GM10248 (cell line): Measurements from ENCODE around the gene BSN.

Experiments used
- CTCF ChIA-PET: fragments of 300-600 bp; sonication (Branson Sonifier 250); formaldehyde crosslinking; extraction: SDS; loops from one replicate; lab custom pipeline; 2021; ENCODE audit warnings: antibody characterized with exemption; lab: Yijun Ruan, JAX
- POLR2A ChIA-PET: fragments of 350-650 bp; sonication (Branson Sonifier 250); formaldehyde crosslinking; extraction: SDS; loops from one replicate; lab custom pipeline; 2020; ENCODE audit warnings: antibody characterized with exemption; lab: Yijun Ruan, JAX
- DNase-seq: peaks from one replicate; pipeline ENCODE4 v3.0.0; 2012; ENCODE audit errors: extremely low spot score
- TF ChIP-seq, protein P1 (sequence below): IDR thresholded peaks from 2 replicates; pipeline ENCODE4 v1.5.1; 2012; ENCODE audit warnings: mild to moderate bottlenecking, low read depth; ENCODE audit errors: extremely low read depth, missing control alignments, control extremely low read depth

BSN gene

DNA sequence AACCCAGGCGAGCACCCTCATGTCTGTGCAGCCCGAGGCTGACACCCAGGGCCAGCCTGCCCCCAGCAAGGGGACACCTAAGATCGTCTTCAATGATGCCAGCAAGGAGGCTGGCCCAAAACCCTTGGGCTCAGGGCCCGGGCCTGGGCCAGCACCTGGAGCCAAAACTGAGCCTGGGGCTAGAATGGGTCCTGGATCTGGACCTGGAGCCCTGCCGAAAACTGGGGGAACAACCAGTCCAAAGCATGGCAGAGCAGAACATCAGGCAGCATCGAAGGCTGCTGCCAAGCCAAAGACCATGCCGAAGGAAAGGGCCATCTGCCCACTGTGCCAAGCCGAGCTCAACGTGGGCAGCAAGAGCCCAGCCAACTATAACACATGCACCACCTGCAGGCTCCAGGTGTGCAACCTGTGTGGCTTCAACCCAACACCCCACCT is 88.5 kb downstream of the BSN start:
- CTCF ChIA-PET: interaction anchor here (2.0 kb wide), 1 partner anchor 28 kb away, joined by 5 read pairs; no protein-coding TSS in a partner anchor
- no peak for DNase-seq
- POLR2A ChIA-PET: no interaction called here
- TF ChIP-seq, protein P1, sequence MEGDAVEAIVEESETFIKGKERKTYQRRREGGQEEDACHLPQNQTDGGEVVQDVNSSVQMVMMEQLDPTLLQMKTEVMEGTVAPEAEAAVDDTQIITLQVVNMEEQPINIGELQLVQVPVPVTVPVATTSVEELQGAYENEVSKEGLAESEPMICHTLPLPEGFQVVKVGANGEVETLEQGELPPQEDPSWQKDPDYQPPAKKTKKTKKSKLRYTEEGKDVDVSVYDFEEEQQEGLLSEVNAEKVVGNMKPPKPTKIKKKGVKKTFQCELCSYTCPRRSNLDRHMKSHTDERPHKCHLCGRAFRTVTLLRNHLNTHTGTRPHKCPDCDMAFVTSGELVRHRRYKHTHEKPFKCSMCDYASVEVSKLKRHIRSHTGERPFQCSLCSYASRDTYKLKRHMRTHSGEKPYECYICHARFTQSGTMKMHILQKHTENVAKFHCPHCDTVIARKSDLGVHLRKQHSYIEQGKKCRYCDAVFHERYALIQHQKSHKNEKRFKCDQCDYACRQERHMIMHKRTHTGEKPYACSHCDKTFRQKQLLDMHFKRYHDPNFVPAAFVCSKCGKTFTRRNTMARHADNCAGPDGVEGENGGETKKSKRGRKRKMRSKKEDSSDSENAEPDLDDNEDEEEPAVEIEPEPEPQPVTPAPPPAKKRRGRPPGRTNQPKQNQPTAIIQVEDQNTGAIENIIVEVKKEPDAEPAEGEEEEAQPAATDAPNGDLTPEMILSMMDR: no peak

DNA sequence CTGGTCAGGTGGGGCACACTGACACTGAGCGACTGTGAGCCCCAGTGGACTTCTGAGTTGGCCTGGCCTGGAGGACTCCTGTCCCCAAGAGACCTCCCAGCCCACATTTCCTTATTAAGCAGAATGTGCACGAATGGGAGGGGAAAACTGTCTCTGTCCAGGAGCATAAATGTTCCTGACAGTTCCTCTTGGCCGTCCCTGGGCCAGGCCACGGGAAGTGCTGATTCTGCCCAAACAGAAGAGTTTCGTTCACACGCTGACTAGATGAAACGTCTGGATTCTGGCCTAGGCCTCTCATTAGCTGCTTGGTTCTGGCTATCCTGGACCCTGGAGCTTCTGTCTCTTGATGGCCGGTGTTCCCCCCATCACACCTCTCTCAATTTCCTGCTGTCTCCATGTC is 90.4 kb downstream of the BSN start:
- ChIA-PET CTCF (interaction anchor here (0.7 to 1.5 kb wide), 5 partner anchors 8 to 105 kb away, joined by 3 to 7 read pairs (median 5); no protein-coding TSS in a partner anchor), POLR2A (no interaction called here)
- TF ChIP-seq, protein P1: no peak
- no peak for DNase-seq

DNA sequence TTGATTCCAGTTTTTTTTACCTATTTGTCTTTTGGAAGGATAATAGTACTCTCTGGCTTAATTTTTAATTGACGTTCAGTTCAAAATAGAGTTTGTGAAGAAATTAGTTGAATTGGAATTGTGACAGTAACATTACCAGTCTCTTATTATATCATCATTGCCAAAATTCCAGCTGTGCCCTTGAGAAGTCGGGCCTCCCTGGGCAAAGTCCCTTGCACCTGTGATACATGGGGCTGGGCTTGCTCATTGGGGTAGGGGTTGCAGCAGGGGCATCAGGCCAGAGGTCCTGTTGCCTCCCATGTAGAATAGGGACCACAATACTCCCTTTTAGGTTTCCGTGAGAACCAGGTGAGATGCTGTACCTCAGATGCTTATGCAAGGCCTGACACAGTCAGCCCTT is 92.0 kb downstream of the BSN start:
- no peak for DNase-seq
- TF ChIP-seq, protein P1: no peak
- ChIA-PET CTCF (interaction anchor here (1.1 to 2.4 kb wide), 3 partner anchors 9 to 106 kb away, joined by 3 to 8 read pairs (median 4); no protein-coding TSS in a partner anchor), POLR2A (interaction anchor here (1.7 kb wide), 1 partner anchor 9 kb away, joined by 4 read pairs; no protein-coding TSS in a partner anchor)

DNA sequence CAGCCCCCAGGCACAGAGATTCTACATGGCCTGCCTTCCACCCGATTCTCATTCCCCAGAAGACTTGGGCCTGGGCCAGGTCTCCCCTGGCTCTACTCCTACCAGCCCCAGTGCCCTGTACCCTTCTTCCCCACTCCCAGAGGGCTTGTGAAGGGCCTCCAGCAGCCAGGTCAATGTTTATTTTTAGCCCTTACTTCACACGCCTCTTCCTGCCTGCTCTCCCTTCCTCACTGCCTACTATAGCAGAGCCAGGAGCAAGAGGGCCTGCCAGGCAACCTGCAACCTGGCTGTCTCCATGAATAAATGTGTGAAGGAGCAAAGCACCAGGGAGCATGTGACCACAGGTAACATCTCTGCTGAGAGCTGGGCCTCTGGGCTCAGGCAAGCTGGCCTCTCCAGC is 93.5 kb downstream of the BSN start:
- CTCF ChIA-PET: interaction anchor here (0.9 kb wide), 1 partner anchor 108 kb away, joined by 3 read pairs; no protein-coding TSS in a partner anchor

DNA sequence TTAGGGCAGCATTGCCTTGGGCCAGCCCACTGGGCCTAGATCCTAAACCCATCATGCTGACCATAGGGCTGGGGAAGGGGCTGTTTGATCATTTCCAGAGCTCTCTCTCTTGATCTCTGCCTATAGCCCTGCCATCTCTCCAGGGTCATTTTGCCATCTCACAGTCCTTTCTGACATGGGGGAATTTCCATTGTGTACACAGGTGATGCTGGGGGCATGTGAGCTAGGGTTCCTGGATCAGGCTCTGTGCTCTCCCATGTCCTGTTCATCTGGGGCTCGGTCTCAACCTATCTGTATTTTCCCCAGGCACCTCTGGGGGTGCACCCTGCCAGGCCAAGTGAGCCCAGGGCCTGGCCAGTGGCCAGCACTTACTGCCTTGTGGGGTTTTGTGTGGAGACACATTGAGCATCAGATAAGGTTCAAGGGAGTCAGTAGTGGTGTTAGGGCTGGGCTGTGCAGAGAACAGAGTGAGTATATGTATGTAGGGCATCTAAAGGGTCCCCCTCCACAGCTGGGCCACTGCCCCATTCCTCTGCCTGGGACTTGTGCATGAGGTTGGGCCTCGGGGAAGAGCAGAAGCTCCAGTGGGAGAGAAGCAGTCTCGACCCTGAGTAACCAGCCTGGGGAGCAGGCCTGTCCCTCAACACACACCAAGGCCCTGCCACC is 94.2 kb downstream of the BSN start:
- CTCF ChIA-PET: interaction anchor here (0.9 kb wide), 1 partner anchor 109 kb away, joined by 3 read pairs; no protein-coding TSS in a partner anchor
- TF ChIP-seq, protein P1: no peak
- POLR2A ChIA-PET: no interaction called here
- DNase-seq: no peak

More for the DNA sequence above, 93.5 kb downstream of the BSN start:
- DNase-seq: no peak
- TF ChIP-seq, protein P1: no peak
- POLR2A ChIA-PET: no interaction called here

DNA sequence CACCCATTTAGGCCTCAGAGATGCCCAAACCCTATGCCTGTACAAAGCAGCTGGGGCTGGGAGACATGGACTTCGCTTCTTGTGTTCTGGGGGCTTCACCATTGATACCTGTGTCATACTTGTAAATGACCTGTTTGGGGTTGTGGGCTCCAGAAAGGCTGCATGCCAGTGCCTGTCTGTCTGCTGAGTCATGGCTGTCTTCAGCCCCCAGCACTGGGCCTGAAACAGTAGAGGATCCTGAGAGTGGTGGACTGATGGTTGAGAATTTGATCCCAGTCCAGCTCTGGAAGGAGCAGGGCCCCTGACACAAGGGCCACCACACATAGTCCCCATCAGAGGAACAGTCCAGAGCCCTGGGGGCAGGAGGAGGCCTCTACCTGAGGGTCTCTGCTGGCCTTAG is 95.3 kb downstream of the BSN start:
- TF ChIP-seq, protein P1: no peak
- CTCF ChIA-PET: interaction anchor here (1.5 kb wide), 1 partner anchor 12 kb away, joined by 3 read pairs; no protein-coding TSS in a partner anchor
- POLR2A ChIA-PET: no interaction called here
- no peak for DNase-seq
